Lower lobe of right lung (tissue), 2 donors: ENCODE results near the gene PCF11. TPM values are rescaled to one million over a fixed set of nuclear protein-coding genes. Genes with fewer than 3 reads are reported as not detected.
"Not testable (repeated sequence)": the region's sequence is repeated elsewhere in the genome, so short reads cannot be mapped to it uniquely, and the experiment has no call there.

Source experiments
- ATAC-seq, 2 donors: fragments of 200-7000 bp; cut with Tn5 transposase; one replicate each; pipeline ENCODE4 v1.9.1; 2020 to 2022; ENCODE audit warnings: mild to moderate bottlenecking in 2 of 2, moderate library complexity in 2 of 2
- DNase-seq: peaks from one replicate; pipeline ENCODE4 v3.0.0-alpha.2; 2020
- H3K27ac ChIP-seq: fragments of 200-600 bp; one replicate; pipeline ENCODE4 v1.8.0; 2022
- H3K27me3 ChIP-seq: fragments of 200-600 bp; one replicate; pipeline ENCODE4 v1.8.0; 2022; ENCODE audit warnings: low read depth
- H3K36me3 ChIP-seq: fragments of 200-600 bp; one replicate; pipeline ENCODE4 v1.8.0; 2022; ENCODE audit warnings: mild to moderate bottlenecking
- H3K4me1 ChIP-seq: fragments of 200-600 bp; one replicate; pipeline ENCODE4 v1.8.0; 2022
- H3K4me3 ChIP-seq: fragments of 200-600 bp; one replicate; pipeline ENCODE4 v1.8.0; 2022; ENCODE audit warnings: mild to moderate bottlenecking
- H3K9me3 ChIP-seq: fragments of 200-600 bp; one replicate; pipeline ENCODE4 v1.8.0; 2022
- intact Hi-C: fragments of 100-400 bp; cut with DNase I; formaldehyde crosslinking; loops from one replicate; pipeline ENCODE4 v1.11.0; 2022
- total RNA-seq: library from RNA; stranded (reverse); fragmentation: NEBNext Ultra II Directional; extraction: Animal tissue kit (Norgen Biotek cat#: 25700); gene quantifications from one replicate; pipeline ENCODE4 v1.2.1, GENCODE V29; 2021
- TF ChIP-seq, protein P1 (sequence below): fragments of 200-600 bp; IDR thresholded peaks from one replicate; pipeline ENCODE4 v1.8.0; 2022; ENCODE audit warnings: antibody characterized with exemption, mild to moderate bottlenecking
- donor health status: DM: no; HTN: yes; CAD: no; lungs with severe emphysema.

The PCF11 gene
- total RNA-seq, 1 donor from 2014 or later, result 58.6 TPM

DNA sequence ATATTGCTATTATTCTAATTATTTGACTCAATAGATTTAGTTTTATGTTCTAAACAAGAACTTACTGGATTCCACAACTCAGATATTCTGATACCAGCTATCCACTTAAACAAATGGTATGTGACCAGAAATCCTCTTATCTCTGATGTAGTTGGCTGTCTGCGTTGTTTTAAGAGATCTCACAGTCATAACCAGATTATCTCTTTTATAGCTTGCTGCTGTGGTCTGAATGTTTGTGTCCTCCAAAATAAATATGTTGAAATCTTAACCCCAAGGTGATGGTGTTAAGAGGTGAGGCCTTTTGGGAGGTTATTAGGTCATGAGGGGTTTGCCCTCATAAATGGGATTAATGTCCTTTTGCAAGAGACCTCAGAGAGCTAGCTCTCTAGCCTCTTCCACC is 49.3 kb downstream of the PCF11 start:
- H3K36me3 ChIP-seq, result peaks cover 35% of the 10 kb centered on the region
- H3K27me3 ChIP-seq, result no peaks in the 10 kb centered on the region
- no peaks in the 10 kb centered on the region for H3K9me3 ChIP-seq
- H3K4me3 ChIP-seq, result no peak overlapping the region
- TF ChIP-seq, protein P1, sequence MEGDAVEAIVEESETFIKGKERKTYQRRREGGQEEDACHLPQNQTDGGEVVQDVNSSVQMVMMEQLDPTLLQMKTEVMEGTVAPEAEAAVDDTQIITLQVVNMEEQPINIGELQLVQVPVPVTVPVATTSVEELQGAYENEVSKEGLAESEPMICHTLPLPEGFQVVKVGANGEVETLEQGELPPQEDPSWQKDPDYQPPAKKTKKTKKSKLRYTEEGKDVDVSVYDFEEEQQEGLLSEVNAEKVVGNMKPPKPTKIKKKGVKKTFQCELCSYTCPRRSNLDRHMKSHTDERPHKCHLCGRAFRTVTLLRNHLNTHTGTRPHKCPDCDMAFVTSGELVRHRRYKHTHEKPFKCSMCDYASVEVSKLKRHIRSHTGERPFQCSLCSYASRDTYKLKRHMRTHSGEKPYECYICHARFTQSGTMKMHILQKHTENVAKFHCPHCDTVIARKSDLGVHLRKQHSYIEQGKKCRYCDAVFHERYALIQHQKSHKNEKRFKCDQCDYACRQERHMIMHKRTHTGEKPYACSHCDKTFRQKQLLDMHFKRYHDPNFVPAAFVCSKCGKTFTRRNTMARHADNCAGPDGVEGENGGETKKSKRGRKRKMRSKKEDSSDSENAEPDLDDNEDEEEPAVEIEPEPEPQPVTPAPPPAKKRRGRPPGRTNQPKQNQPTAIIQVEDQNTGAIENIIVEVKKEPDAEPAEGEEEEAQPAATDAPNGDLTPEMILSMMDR, result no peak
- H3K27ac ChIP-seq, result no peak overlapping the region
- no peak for ATAC-seq
- intact Hi-C loops, result no loop called here
- H3K4me1 ChIP-seq, result no peaks in the 10 kb centered on the region
- DNase-seq, result no peak

DNA sequence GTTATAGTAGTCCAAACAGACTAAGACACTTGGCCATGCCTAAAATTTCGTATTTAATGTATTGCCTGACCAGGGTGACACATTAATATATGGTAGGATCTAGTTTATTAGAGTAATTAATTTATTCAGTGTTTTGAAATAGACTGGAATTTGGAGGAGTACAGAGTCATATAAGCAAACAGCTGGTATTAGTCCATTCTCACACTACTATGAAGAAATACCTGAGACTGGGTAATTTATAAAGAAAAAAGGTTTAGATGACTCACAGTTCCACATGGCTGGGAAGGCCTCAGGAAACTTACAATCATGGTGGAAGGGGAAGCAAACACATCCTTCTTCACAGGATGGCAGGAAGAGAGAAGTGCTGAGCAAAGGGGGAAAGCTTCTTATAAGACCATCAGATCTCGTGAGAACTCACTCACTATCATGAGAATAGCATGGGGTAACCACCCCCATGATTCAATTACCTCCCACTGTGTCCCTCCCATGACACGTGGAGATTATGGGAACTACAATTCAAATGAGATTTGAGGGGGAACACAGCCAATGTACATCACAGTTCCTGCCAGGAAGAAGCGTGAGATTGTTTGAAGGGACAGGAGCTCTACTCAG is 49.9 kb downstream of the PCF11 start:
- peaks cover 41% of the 10 kb centered on the region for H3K36me3 ChIP-seq
- H3K27ac ChIP-seq, intact Hi-C loops, H3K4me3 ChIP-seq, H3K9me3 ChIP-seq, H3K4me1 ChIP-seq, DNase-seq, ATAC-seq, H3K27me3 ChIP-seq: not testable (repeated sequence)

DNA sequence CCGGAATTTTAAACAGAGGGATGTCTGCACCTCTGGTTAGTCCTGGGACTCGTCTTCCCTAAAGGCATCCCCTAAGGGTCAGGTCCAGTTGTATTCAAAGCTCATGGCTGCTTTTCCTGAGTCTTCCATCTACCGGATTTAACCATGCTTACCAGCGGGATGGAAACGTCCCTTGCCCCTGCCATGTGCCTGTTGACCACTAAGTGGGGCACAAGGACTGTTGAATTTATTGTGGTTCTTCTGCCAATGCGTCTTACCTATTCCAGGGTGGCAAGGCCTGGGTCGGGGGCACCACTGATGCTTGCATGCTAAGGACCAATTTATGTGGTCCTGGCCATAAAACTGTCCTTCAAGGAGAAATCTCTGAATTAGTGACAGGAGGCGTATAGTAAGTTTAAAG is 62.2 kb downstream of the PCF11 start:
- ATAC-seq (no peak), DNase-seq (no peak)
- intact Hi-C loops, result no loop called here
- TF ChIP-seq, protein P1, result no peak
- H3K4me3 ChIP-seq, result no peak overlapping the region
- H3K9me3 ChIP-seq, result no peaks in the 10 kb centered on the region
- H3K36me3 ChIP-seq, result peaks cover 4% of the 10 kb centered on the region
- H3K4me1 ChIP-seq, result no peaks in the 10 kb centered on the region
- no peak overlapping the region for H3K27ac ChIP-seq
- H3K27me3 ChIP-seq, result no peaks in the 10 kb centered on the region

DNA sequence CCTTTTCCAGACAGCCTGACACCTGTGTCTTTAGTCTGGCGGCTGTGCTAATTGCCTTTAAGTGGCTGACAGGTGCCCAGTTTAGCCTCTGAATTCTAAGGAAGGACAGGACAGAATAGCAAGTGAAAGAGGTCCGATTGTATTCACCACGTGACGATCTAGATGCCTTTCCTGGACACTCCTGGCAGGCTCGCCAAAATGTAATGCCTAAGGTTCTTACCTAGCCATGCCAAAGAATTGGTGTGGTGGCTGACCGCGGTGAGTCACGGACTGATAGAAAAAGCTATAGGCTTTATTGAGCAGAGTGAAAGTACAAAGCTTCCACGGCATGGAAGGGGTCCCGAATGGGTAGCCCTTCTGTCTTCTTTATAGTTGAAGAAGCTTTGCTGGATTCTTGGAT is 63.3 kb downstream of the PCF11 start:
- Histone ChIP-seq H3K9me3 (no peaks in the 10 kb centered on the region), H3K27ac (no peak overlapping the region), H3K4me3 (no peak overlapping the region), H3K27me3 (no peaks in the 10 kb centered on the region), H3K4me1 (no peaks in the 10 kb centered on the region), H3K36me3 (no peaks in the 10 kb centered on the region)
- DNase-seq, result no peak
- TF ChIP-seq, protein P1, result no peak
- no peak for ATAC-seq
- intact Hi-C loops, result no loop called here

- no peaks in the 10 kb centered on the region for H3K36me3 ChIP-seq
- H3K9me3 ChIP-seq, result no peaks in the 10 kb centered on the region
- TF ChIP-seq, protein P1, result no peak
- no peak for ATAC-seq
- H3K27me3 ChIP-seq, result no peaks in the 10 kb centered on the region
- no peak overlapping the region for H3K27ac ChIP-seq
- no peak for DNase-seq
- no peak overlapping the region for H3K4me3 ChIP-seq
- no peaks in the 10 kb centered on the region for H3K4me1 ChIP-seq
- intact Hi-C loops, result no loop called here
Observed at GRCh38 chr11:83221694-83222093, 64.8 kb downstream of the PCF11 start.

DNA sequence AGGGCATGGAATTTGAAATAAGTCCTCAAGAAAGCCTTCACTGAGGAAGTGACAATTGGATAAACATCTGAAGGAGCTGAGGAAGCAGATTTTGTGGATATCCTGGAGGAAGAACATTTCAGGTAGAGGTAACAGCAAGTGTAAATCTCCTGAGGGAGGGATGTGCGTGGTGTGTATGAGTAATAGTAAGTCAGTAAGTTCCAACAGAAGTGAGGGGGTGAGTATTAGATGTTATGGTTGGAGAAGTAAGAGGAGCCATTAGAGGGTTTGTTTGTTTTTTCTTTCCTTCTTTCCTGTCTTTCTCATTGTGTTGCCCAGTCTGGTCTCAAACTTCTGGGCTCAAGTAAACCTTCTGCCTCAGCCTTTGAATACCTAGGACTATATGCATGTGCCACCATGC is 65.6 kb downstream of the PCF11 start:
- ATAC-seq, result no peak
- TF ChIP-seq, protein P1, result no peak
- intact Hi-C loops, result no loop called here
- Histone ChIP-seq H3K4me1 (no peaks in the 10 kb centered on the region), H3K36me3 (no peaks in the 10 kb centered on the region), H3K9me3 (no peaks in the 10 kb centered on the region), H3K4me3 (no peak overlapping the region), H3K27me3 (no peaks in the 10 kb centered on the region), H3K27ac (no peak overlapping the region)
- DNase-seq, result no peak
